HEK293 (cell line): ENCODE measurements around the gene GNPNAT1.

Experiments used
- CTCF ChIA-PET: fragments of 350-600 bp; formaldehyde crosslinking; extraction: SDS; loops from one replicate; lab custom pipeline; 2021; ENCODE audit warnings: antibody characterized with exemption; lab: Yijun Ruan, JAX
- POLR2A ChIA-PET: fragments of 300-600 bp; formaldehyde crosslinking; extraction: SDS; loops from one replicate; lab custom pipeline; 2020; ENCODE audit warnings: antibody characterized with exemption, inconsistent platforms; lab: Yijun Ruan, JAX
- H3K27ac ChIP-seq: fragments of 200-500 bp; sonication (Bioruptor generic); 2 replicates; pipeline ENCODE4 v1.5.1; 2014; ENCODE audit warnings: low read depth, low read length, control low read depth, inconsistent platforms; ENCODE audit errors: extremely low read depth
- H3K36me3 ChIP-seq, 2 experiments: fragments of 200-500 bp in 1 of 2; sonication (Bioruptor generic) in 1 of 2; 1 replicate in 1 of 2; 2 replicates in 1 of 2; pipeline ENCODE4 v1.5.1; 2014 to 2017; ENCODE audit warnings: inconsistent platforms in 2 of 2, low read length in 2 of 2; ENCODE audit not compliant: control insufficient read depth in 2 of 2, insufficient read depth in 1 of 2
- H3K4me1 ChIP-seq: fragments of 200-500 bp; sonication (Bioruptor generic); 2 replicates; pipeline ENCODE4 v1.5.1; 2014; ENCODE audit warnings: mild to moderate bottlenecking, low read length, inconsistent platforms; ENCODE audit not compliant: control insufficient read depth, insufficient read depth
- H3K4me3 ChIP-seq: 2 replicates; pipeline ENCODE4 v1.5.1; 2011; ENCODE audit warnings: low read depth, mild to moderate bottlenecking, control low read depth, low read length, moderate library complexity
- H3K9me3 ChIP-seq: fragments of 200-500 bp; sonication (Bioruptor generic); 2 replicates; pipeline ENCODE4 v1.5.1; 2014; ENCODE audit warnings: low read depth, low read length, inconsistent platforms; ENCODE audit not compliant: control insufficient read depth, insufficient read depth
- GLIS1 ChIP-seq: fragments of 450-650 bp; formaldehyde crosslinking; IDR thresholded peaks from 2 replicates; pipeline ENCODE4 v1.5.1; 2016; ENCODE audit warnings: missing biosample characterization, missing genetic modification characterization
- MEIS1 ChIP-seq: sonication (generic); formaldehyde crosslinking; IDR thresholded peaks from 2 replicates; pipeline ENCODE4 v1.8.1; 2022; ENCODE audit warnings: missing genetic modification reagents, mild to moderate bottlenecking, borderline replicate concordance
- SP2 ChIP-seq: fragments of 450-650 bp; formaldehyde crosslinking; IDR thresholded peaks from 2 replicates; pipeline ENCODE4 v1.5.1; 2016; ENCODE audit warnings: missing biosample characterization, missing genetic modification characterization
- SP7 ChIP-seq: fragments of 450-650 bp; formaldehyde crosslinking; IDR thresholded peaks from 2 replicates; pipeline ENCODE4 v1.5.1; 2016; ENCODE audit warnings: missing biosample characterization, missing genetic modification characterization
- YY2 ChIP-seq: fragments of 450-650 bp; formaldehyde crosslinking; IDR thresholded peaks from 2 replicates; pipeline ENCODE4 v1.5.1; 2016; ENCODE audit warnings: missing biosample characterization, missing genetic modification characterization
- ZBTB17 ChIP-seq: fragments of 450-650 bp; formaldehyde crosslinking; IDR thresholded peaks from 2 replicates; pipeline ENCODE4 v1.5.1; 2016; ENCODE audit warnings: missing biosample characterization, missing genetic modification characterization
- ZBTB20 ChIP-seq: fragments of 450-650 bp; formaldehyde crosslinking; IDR thresholded peaks from 2 replicates; pipeline ENCODE4 v1.5.1; 2016; ENCODE audit warnings: missing biosample characterization, missing genetic modification characterization
- ZNF10 ChIP-seq: fragments of 450-650 bp; formaldehyde crosslinking; IDR thresholded peaks from 2 replicates; pipeline ENCODE4 v1.5.1; 2017; ENCODE audit warnings: missing biosample characterization, missing genetic modification characterization
- ZNF133 ChIP-seq: fragments of 450-650 bp; formaldehyde crosslinking; IDR thresholded peaks from 2 replicates; pipeline ENCODE4 v1.5.1; 2016; ENCODE audit warnings: missing biosample characterization, missing genetic modification characterization
- ZNF175 ChIP-seq: fragments of 450-650 bp; formaldehyde crosslinking; IDR thresholded peaks from 2 replicates; pipeline ENCODE4 v1.5.1; 2016; ENCODE audit warnings: missing biosample characterization, missing genetic modification characterization
- ZNF2 ChIP-seq: fragments of 450-650 bp; formaldehyde crosslinking; IDR thresholded peaks from 2 replicates; pipeline ENCODE4 v1.5.1; 2016; ENCODE audit warnings: missing biosample characterization, missing genetic modification characterization
- ZNF211 ChIP-seq: fragments of 450-650 bp; formaldehyde crosslinking; IDR thresholded peaks from 2 replicates; pipeline ENCODE4 v1.5.1; 2016; ENCODE audit warnings: low read depth, missing biosample characterization, missing genetic modification characterization
- ZNF335 ChIP-seq: fragments of 450-650 bp; formaldehyde crosslinking; conservative IDR thresholded peaks from 2 replicates; pipeline ENCODE4 v1.5.1; 2016; ENCODE audit warnings: missing biosample characterization, missing genetic modification characterization
- ZNF350 ChIP-seq: fragments of 450-650 bp; formaldehyde crosslinking; IDR thresholded peaks from 2 replicates; pipeline ENCODE4 v1.5.0; 2017; ENCODE audit warnings: missing biosample characterization, mild to moderate bottlenecking, missing genetic modification characterization
- ZNF37A ChIP-seq: fragments of 450-650 bp; IDR thresholded peaks from 2 replicates; pipeline ENCODE4 v1.5.1; 2018; ENCODE audit warnings: missing biosample characterization, missing genetic modification characterization
- ZNF404 ChIP-seq: fragments of 450-650 bp; formaldehyde crosslinking; IDR thresholded peaks from 2 replicates; pipeline ENCODE4 v1.5.1; 2017; ENCODE audit warnings: missing biosample characterization, missing genetic modification characterization
- ZNF423 ChIP-seq: fragments of 450-650 bp; formaldehyde crosslinking; IDR thresholded peaks from 2 replicates; pipeline ENCODE4 v1.5.1; 2016; ENCODE audit warnings: missing biosample characterization, missing genetic modification characterization
- ZNF510 ChIP-seq: fragments of 450-650 bp; formaldehyde crosslinking; IDR thresholded peaks from 2 replicates; pipeline ENCODE4 v1.5.1; 2018; ENCODE audit warnings: mild to moderate bottlenecking, missing genetic modification characterization, missing biosample characterization; ENCODE audit not compliant: insufficient replicate concordance
- ZNF521 ChIP-seq: fragments of 450-650 bp; formaldehyde crosslinking; IDR thresholded peaks from 2 replicates; pipeline ENCODE4 v1.5.1; 2017; ENCODE audit warnings: missing biosample characterization, mild to moderate bottlenecking, missing genetic modification characterization
- ZNF658 ChIP-seq: fragments of 450-650 bp; formaldehyde crosslinking; IDR thresholded peaks from 2 replicates; pipeline ENCODE4; 2016; ENCODE audit warnings: missing biosample characterization, missing genetic modification characterization
- ZNF664 ChIP-seq: fragments of 450-650 bp; formaldehyde crosslinking; IDR thresholded peaks from 2 replicates; pipeline ENCODE4 v1.5.1; 2016; ENCODE audit warnings: missing biosample characterization, missing genetic modification characterization
- ZNF670 ChIP-seq: fragments of 450-650 bp; formaldehyde crosslinking; IDR thresholded peaks from 2 replicates; pipeline ENCODE4 v1.5.1; 2016; ENCODE audit warnings: missing biosample characterization, missing genetic modification characterization, low read depth
- ZXDB ChIP-seq: fragments of 450-650 bp; formaldehyde crosslinking; IDR thresholded peaks from 2 replicates; pipeline ENCODE4 v1.5.1; 2016; ENCODE audit warnings: missing biosample characterization, missing genetic modification characterization
- TF ChIP-seq, protein P1 (sequence below): fragments of 450-650 bp; formaldehyde crosslinking; IDR thresholded peaks from 2 replicates; pipeline ENCODE4 v1.5.1; 2017; ENCODE audit warnings: missing biosample characterization, missing genetic modification characterization
- TF ChIP-seq, protein P2 (sequence below): fragments of 450-650 bp; formaldehyde crosslinking; IDR thresholded peaks from 2 replicates; pipeline ENCODE4 v1.5.1; 2016; ENCODE audit warnings: missing biosample characterization, missing genetic modification characterization
- TF ChIP-seq, protein P3 (sequence below): fragments of 450-650 bp; formaldehyde crosslinking; IDR thresholded peaks from 2 replicates; pipeline ENCODE4 v1.5.1; 2016; ENCODE audit warnings: missing biosample characterization, missing genetic modification characterization

The GNPNAT1 gene

DNA sequence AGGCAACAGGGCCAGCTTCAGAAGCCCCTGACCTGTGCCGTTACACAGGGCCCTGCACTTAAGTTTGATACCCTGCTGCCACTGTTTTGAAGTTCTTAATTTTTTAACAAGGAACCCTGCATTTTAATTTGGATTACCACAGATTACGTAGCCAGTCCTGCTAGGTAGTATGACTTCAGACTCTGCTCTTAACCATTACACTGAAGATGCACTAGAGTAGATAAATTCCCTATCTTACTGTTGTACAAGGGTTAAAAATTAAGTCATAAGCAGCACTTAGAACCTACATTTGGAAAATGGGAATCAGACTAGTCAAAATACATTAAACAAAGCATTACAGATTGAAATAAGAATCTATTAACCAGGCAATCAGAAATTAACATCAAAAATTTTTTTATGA lies 2.3 kb downstream of the GNPNAT1 start:
- H3K4me1 ChIP-seq, result 0 out of 2 replicates have a peak, but pooled peaks cover 3% of the 10 kb centered on the region
- H3K4me3 ChIP-seq, result peak overlapping the region; percentile 88
- CTCF ChIA-PET, result interaction anchor here (0.6 kb wide), 1 partner anchor 45 kb away, joined by 5 read pairs; no protein-coding TSS in a partner anchor
- TF ChIP-seq ZNF335 (peak; percentile 22), SP2 (tag by site-specific recombination) (no peak), ZBTB20 (0 out of 2 replicates have a peak, but pooled peaks have one; percentile 15)
- TF ChIP-seq, all 188 proteins: peak for 2
- Histone ChIP-seq H3K36me3 (peaks cover 0 to 3% of the 10 kb centered on the region in 2 experiments; a peak in 2 of 3 replicates), H3K27ac (no peak overlapping the region), H3K9me3 (no peaks in the 10 kb centered on the region)
- POLR2A ChIA-PET, result no interaction called here

DNA sequence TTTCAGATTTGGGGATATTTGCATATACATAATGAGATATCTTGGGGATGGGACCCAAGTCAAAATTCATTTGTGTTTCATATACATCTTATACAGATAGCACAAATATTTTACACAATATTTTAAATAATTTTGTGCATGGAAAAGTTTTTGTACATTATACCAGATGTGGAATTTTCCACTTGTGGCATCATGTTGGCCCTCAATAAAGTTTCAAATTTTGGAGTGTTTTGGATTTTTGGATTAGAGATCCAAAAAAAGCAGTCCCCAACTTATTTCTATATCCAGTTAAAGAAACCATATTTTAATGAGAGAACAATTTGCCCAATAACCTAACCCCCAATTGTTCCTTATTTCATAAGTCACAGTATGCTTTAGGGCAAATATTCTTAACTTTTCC lies 4.5 kb downstream of the GNPNAT1 start:
- Histone ChIP-seq H3K36me3 (peaks cover 16 to 17% of the 10 kb centered on the region in 2 experiments), H3K4me1 (0 out of 2 replicates have a peak, but pooled peaks cover 3% of the 10 kb centered on the region), H3K9me3 (no peaks in the 10 kb centered on the region), H3K4me3 (no peak overlapping the region), H3K27ac (no peak overlapping the region)
- CTCF ChIA-PET, result no interaction called here
- POLR2A ChIA-PET, result no interaction called here
- TF ChIP-seq ZNF10, result no peak
- no peak for TF ChIP-seq ZNF423 (tag by site-specific recombination)
- TF ChIP-seq, protein P1, sequence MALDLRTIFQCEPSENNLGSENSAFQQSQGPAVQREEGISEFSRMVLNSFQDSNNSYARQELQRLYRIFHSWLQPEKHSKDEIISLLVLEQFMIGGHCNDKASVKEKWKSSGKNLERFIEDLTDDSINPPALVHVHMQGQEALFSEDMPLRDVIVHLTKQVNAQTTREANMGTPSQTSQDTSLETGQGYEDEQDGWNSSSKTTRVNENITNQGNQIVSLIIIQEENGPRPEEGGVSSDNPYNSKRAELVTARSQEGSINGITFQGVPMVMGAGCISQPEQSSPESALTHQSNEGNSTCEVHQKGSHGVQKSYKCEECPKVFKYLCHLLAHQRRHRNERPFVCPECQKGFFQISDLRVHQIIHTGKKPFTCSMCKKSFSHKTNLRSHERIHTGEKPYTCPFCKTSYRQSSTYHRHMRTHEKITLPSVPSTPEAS (tag by site-specific recombination), result no peak
- no peak for TF ChIP-seq ZNF2
- TF ChIP-seq, protein P2, sequence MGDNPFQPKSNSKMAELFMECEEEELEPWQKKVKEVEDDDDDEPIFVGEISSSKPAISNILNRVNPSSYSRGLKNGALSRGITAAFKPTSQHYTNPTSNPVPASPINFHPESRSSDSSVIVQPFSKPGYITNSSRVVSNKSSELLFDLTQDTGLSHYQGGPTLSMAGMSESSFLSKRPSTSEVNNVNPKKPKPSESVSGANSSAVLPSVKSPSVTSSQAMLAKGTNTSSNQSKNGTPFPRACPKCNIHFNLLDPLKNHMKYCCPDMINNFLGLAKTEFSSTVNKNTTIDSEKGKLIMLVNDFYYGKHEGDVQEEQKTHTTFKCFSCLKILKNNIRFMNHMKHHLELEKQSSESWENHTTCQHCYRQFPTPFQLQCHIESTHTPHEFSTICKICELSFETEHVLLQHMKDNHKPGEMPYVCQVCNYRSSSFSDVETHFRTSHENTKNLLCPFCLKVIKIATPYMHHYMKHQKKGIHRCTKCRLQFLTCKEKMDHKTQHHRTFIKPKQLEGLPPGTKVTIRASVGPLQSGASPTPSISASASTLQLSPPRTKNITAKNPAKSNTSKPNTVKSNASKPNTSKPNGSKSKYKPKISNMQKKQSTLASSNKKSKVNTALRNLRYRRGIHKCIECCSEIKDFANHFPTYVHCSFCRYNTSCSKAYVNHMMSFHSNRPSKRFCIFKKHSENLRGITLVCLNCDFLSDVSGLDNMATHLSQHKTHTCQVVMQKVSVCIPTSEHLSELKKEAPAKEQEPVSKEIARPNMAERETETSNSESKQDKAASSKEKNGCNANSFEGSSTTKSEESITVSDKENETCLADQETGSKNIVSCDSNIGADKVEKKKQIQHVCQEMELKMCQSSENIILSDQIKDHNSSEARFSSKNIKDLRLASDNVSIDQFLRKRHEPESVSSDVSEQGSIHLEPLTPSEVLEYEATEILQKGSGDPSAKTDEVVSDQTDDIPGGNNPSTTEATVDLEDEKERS, result no peak
- TF ChIP-seq ZNF350, result no peak
- no peak for TF ChIP-seq GLIS1 (tag by site-specific recombination)
- TF ChIP-seq MEIS1, result no peak
- no peak for TF ChIP-seq ZNF175 (tag by site-specific recombination)

DNA sequence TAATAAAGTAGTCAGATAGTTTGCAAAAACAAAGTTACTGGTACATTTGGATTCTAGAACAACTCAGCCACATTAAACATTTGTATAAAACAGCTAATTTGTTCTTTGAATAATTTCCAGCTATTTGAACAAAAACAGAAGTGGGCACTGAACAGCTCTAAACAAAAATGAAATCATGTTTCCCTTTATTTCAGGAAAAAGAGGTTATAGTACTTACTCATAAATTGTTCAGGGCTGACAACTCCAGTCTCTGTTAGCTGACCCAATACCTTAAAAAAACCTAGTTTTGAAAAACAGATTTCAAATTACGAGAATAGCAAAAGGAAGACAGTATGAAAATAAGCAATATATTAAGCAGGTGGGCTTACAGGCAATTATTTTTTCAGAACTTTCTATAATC lies 8.2 kb downstream of the GNPNAT1 start:
- H3K36me3 ChIP-seq, result peaks cover 36 to 38% of the 10 kb centered on the region in 2 experiments
- no peaks in the 10 kb centered on the region for H3K9me3 ChIP-seq
- no peak overlapping the region for H3K4me3 ChIP-seq
- ChIA-PET CTCF (no interaction called here), POLR2A (interaction anchor here (0.6 kb wide), 1 partner anchor 231 kb away, joined by 5 read pairs; the partner anchor contains the start of gene GPR137C)
- no peak overlapping the region for H3K27ac ChIP-seq
- no peaks in the 10 kb centered on the region for H3K4me1 ChIP-seq
- no peak for TF ChIP-seq SP7 (tag by site-specific recombination)
- TF ChIP-seq, all 188 proteins: peak for 0

DNA sequence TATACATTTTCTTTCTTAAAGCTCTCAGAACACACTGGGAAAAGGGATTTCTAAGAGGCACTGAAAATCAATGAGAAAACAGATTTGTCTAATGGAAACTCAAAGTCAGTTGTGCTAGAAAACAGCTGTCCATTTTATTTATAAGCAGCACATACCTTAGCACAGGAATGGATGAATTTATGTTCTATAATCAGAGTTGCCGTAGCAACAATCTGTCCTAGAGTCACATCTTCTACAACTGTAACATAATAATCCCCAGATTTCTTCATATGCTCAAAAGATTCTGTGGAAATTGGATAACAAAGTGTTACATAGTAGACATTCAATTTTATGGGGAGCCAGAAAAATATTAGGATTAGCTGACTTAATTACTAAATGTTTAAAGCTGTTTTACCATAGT lies 9.8 kb downstream of the GNPNAT1 start:
- ChIA-PET POLR2A (no interaction called here), CTCF (no interaction called here)
- Histone ChIP-seq H3K36me3 (peaks cover 43 to 47% of the 10 kb centered on the region in 2 experiments), H3K4me1 (no peaks in the 10 kb centered on the region), H3K9me3 (no peaks in the 10 kb centered on the region), H3K4me3 (no peak overlapping the region), H3K27ac (no peak overlapping the region)
- TF ChIP-seq YY2 (tag by site-specific recombination), result no peak
- TF ChIP-seq ZNF133 (tag by site-specific recombination), result no peak
- no peak for TF ChIP-seq ZNF211 (tag by site-specific recombination)
- TF ChIP-seq ZNF670 (tag by site-specific recombination), result no peak
- TF ChIP-seq ZBTB17, result no peak
- TF ChIP-seq ZNF404, result no peak
- TF ChIP-seq ZNF521 (tag by site-specific recombination), result no peak
- no peak for TF ChIP-seq ZNF658 (tag by site-specific recombination)
- TF ChIP-seq ZNF37A (tag by site-specific recombination), result no peak
- TF ChIP-seq ZNF510 (tag by site-specific recombination), result no peak
- TF ChIP-seq ZXDB (tag by site-specific recombination), result no peak
- TF ChIP-seq, protein P3, sequence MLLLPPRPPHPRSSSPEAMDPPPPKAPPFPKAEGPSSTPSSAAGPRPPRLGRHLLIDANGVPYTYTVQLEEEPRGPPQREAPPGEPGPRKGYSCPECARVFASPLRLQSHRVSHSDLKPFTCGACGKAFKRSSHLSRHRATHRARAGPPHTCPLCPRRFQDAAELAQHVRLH, result no peak
- no peak for TF ChIP-seq ZNF664
